Muscle of back (tissue), 11 donors: ENCODE data around the gene PARVA. TPM values are rescaled to one million over a fixed set of nuclear protein-coding genes. Genes with fewer than 3 reads are reported as not detected.

Experiments
- DNase-seq, 3 donors: peaks; one replicate each; pipeline versions ENCODE4 v3.0.0 to v3.0.0-alpha.2; 2013
- polyA plus RNA-seq, 10 donors: library from polyadenylated mRNA; unstranded; fragments of 120-200 nt; gene quantifications; one replicate each; pipeline ENCODE4 v1.2.1, GENCODE V29; 2013; ENCODE audit not compliant: insufficient read length in 10 of 10

The PARVA gene
- polyA plus RNA-seq, 10 donors, result 51.1 to 89.6 (median 67.8) TPM

DNA sequence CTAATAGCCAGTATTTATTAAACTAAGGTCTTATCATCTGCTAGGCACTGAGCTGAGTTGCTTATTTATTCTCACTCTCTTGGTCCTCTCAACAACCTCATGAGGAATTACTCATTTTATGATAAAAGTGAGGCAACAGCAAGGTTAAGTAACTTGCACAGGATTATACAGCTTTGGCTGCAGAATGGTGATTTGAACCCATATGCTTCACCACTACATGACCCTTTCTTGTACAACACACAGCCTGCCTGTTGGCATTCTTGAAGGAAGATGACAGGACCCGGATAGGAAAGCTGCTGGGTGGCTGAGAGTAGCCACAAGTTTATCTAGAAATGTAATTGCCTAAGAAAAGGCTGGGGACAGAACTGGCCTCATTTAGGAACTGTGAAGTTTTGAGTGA is 5.3 kb upstream of the PARVA start:
- DNase-seq, result no peak

DNA sequence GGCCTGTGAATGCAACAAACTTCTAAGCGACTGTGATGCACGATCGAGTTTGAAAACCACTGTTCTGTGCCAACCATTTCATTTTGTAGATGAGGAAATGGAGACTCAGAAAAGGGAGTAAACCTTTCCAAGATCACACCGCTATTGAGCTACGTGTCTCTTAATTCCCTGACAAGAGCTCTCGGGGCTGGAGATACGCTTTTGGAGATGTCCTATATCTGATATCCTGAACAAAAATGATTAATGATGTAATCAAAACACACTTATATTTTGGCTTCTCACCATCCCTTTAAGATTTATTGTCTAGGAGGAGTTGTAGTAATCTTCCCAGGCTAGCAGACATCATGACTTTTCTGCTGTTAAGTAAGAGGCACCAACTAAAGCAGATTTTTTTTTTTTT is 1.7 kb upstream of the PARVA start:
- DNase-seq, result peak in 2 of 3 donors; percentile 20 to 66

DNA sequence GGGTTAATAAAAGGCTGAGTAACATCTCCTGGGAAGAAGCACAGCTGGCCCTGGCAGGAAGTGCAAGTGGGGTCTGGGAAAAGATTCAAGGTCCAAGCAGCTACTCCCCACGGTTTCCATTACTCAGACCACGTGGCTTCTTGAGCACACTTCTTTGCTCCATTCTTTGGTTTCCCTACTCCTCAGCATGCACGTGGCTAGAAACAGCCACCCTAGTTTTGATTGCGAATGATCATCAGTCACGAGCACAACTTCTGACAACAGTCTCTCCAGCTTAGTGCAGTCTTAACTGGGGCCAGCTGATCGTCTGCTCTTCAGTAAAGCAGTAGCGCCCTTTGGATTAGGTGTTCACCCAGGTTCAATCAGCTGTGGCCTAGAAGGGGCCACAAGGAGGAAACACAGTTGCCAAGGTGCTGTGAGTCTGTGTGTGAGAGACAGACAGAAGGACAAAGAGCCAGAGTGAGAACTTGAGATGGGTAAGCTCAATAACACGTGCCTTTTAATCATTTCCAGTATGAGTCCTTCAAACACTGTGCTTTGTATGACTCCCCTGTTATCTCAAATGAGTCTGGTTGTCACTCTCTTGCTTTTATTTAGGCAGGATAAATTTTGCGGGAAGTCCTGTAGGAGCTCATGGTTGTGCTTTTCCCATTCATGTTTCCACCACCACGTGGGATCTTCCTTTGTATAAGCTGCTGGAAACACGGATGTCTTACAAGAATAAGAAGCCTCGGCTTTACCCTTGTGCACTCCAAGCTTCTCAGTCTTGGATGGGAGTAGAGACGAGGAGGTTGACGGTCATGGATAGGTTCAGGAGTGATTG is 901 bp upstream of the PARVA start:
- peak; percentile 79 to 94 (median 86) for DNase-seq

DNA sequence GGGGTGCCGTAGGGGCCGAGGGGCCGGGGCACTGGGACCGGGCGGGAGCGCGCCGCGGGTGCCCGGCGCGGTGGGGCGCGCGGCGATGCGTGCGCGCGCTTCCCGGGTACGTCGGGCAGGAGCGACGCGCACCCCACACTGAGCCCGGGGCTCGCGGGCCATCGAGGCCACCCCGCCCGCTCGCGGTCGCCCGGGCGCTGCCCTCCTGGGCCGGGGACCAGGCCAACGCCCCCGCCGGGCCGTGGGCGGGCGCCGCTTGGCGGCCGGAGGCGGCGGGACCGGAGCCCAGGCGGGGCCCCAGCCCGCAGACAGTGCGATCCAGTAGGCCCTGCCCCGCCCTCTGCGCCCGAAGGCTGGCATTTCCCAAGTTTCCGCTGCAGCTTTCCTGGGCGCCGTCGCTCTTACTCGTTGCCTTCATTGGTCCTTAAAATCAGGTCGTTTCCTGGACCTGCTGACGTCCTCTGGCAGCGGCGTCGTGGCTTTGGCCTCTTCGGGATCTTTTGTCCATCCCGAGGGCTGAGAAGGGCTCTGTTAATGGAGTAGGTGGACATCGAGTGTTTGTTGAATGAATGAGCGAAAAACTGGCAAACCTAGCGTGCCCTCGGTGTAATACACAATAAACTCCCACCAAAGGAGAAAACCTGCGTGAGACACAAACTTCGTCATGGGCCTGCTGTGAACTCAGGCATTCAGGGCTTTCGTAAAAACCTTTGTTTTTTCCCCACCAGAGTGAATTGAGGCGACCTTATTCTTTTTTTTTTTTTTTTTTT is 638 bp downstream of the PARVA start:
- peak; percentile 63 to 89 (median 71) for DNase-seq

DNA sequence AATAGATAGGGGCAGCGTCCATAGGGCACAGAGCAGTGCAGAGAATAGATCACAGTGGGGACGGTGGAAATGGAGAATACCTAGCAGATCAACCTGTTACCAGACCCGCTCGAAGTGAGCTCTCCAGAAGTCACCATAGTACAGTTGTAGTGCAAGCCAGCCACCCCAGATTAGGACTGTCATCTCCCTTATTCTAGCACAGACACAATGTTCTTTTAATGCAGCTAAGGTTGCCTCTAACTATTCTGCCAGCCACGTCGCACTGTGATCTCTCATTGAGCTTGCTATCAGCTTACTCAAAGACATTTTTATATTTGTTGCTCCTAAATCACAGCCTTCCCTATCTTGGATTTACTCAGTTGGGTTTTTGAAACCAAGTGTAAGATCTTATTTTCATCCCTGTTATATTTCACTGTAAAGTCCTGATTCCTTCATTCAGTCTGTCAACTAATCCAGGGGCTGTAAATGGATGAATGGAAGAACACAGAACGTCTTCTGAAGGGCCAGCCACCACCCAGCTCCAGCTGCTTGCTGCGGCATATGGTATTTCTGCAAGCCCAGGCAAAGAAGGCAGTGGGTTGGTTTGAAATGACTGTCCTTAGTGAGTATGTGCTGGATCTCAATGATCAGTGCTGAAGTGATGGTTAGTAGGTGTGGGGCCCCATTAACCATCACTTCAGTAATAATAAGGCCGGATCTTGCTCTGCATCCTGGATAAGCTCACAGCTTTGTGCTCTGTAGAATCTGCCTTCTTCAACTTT is 3.4 kb downstream of the PARVA start:
- DNase-seq, result no peak

DNA sequence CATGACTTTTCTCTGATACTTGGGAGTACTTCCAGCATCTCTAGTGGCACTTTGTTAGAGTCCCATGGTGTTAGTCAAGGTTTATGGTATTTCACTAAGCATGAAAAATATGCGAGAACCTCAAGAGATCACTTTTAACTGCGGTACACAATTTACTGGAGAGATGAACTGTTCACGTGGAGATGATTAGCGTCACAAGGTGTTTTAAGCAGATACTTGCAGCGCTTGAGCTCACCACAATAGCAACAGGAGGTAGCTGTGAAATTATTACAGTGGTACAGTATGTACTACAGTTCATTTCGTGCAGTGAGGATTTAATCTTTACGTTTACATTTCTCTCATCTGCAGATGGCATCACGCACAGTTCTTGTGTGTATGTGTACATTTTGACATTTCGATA is 4.5 kb downstream of the PARVA start:
- DNase-seq, result no peak

DNA sequence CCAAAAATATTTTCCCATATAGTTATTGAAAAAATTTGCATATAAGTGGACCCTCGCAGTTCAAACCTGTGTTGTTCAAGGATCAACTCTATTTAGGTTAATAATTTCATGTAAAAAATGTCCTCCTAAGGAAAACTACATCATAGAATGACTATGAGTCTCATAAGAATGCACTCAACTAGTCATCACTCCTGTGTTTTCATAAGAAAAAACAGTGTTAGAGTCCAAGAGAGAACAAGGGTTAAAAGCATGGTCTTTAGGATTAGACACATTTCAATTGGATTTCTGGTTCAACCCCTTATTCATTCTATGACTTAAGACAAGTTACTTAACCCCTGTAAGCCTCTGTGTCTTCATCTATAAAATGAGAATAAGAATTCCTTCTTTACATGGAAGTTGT is 5.1 kb downstream of the PARVA start:
- no peak for DNase-seq

DNA sequence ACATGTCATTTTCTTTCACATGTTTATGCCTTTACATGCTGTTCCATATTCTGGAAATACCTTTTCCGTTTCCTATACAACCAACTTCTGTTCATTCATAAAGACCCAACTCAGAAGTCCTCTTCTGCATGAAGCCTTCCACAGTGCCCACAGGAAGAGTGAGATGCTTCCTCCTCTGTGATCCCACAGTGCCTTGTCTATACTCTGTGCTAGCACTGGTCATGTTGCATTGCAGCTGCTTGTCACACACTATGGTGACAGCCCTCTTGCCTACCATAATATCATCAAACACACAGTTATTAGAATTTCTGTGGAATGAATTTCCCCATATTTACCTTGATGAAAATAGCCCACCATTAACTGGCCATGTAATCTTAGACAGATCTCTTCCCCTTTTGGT is 8.9 kb downstream of the PARVA start:
- no peak for DNase-seq

DNA sequence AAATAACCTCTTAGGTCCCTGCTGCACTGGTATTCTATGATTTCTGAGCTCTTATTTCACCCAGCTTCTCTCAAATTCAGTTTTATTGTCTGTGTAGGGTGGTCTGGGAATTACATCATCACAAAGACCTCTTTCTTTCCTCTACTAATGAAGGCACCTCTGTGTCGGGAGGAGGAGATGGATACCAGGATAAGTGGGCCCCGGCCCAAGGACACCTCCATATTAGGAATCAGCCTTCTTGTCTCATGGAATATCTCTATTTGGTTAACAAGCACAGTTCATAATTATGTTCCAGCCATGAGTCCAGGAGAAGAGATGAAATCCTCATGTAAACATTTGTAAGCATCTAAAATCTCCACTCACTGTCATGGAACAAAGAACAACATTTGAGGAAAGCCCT is 9.4 kb downstream of the PARVA start:
- no peak for DNase-seq

DNA sequence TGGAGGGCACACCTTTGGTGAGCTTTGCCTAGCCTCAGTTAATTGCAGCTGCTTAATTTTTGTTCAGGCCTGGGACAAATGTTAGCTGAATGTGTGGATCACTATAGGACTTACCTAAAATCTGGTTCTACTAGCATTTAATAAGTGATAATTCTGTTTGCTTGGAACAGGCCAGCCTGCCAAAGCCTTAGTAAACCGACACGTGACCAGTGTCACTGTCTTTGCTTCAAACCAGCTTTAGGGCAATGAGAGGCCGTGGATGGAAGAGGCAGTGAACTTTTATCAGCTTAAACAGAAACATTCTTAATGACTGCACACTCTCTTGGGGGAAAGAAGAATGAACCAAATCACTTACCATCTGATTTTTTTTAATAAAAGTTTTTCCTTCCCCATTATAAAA is 10.8 kb downstream of the PARVA start:
- peak in 1 of 3 donors; percentile 41 for DNase-seq

DNA sequence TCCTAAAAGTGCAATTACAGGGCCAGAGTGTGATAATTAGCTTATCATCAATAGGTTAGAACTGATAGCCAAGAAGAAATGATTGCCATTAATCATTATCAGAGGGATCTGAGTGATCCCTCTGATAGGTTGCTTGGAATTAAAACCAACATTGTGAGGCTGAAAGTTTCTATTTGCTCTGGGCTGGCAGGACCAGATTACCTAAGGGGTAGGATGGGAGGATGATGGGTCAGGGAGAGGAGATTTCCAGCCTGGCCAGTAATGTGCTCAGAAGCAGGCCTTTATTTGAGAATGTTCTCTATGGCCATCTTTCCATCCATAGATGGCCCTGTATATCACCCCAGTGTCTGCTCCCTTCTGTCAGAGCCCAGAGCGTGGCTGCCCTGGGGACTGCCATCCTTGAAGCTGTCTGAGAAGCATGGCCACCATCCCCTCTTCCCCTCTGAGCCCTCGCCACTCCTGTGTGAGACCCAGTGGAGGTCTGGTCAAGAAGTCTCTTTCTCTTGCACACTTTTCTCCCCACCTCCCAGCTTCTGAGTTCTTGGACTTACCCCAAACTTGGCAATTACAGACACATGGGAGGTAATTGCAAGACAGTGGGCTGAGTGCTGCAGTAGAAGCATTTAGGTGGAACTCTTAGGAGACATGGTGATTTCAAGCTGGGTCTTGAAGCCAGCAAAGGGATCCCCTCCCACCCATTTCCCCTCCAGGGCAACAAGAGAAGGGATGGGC is 11.7 kb downstream of the PARVA start:
- DNase-seq, result no peak

DNA sequence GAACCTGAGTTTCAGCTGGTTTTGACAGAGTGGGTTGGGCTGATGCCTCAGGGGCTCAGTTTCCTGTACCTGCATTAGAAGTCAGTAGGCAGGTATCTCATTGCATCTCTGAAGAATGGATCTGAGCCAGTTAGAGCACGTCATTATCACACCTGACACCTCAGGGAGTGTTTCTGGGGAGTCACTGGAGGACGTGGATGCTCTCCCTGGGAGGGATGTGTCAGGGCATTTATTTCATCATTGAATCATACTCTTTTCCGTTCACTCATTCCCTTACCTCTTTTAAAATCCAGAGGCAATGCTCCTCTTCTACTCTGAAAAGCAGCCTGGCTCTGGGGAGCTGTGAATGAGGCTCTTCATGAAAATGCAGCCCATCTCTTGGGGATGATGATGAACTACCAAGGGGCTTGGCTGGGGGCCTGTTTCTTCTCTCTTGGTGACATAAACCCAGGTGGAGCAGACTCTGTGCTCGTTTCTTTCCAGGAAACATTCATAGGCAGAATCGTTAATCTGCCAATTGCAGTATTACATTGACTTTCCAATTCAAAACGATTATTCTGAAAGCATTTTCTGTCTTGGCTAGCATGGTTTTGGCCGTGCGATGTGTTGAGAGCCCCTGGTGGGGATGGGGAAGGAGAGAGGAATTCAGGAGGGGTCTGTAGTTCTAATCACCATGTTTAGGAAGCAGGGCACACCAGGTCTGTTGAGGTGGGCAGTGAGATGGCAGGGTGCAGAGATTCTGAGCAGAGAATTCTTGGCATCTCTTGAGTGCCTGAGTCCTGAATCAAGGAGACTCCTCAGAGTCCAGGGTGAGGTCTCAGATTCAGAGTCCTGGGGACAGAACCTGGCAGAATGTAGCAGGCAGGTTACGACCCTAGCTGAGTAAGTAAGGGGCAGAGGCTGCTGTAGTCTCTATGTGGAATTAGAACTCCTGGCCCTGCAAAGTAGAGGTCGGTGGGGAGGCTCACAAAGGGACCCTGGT is 12.6 kb downstream of the PARVA start:
- DNase-seq, result peak in 1 of 3 donors; percentile 60

DNA sequence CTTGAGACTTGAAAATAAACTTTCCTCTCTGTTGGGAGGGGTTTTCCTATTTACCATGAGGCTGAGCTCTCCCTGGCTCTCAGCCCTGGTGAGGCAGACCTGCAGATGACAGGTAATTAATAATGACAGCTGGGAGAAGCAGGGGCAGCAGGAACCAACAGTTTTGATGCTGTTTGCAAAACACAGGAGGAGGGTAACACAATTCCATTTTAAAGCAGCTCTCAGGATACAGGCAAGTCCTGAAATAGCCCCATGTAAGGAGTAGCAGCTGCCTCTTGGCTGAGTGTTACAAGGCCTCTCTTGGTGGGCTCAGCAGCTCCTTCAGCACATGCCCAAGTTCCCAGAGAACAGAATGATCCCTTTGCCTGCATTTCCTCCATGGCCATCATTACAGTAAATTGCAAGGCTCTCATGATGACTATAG is 13.3 kb downstream of the PARVA start:
- peak in 1 of 3 donors; percentile 26 for DNase-seq

DNA sequence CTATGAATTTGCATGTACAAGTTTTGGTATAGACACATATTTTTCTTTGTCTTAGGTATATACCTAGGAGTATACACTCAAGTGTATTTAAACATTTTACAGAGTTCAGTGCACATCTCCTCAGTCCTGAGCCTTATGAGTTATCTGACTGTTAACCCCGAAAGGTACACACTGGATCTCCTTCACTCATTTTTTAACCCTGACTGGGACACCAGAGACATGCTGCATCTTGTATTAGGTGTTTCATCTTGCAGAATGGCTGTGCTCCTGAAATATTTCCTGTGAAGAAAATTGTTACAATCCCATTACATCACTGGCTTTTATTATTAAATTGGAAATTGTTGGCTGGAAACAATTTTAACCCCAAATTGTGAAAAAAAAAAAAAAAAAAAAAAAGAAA is 15.3 kb downstream of the PARVA start:
- no peak for DNase-seq

DNA sequence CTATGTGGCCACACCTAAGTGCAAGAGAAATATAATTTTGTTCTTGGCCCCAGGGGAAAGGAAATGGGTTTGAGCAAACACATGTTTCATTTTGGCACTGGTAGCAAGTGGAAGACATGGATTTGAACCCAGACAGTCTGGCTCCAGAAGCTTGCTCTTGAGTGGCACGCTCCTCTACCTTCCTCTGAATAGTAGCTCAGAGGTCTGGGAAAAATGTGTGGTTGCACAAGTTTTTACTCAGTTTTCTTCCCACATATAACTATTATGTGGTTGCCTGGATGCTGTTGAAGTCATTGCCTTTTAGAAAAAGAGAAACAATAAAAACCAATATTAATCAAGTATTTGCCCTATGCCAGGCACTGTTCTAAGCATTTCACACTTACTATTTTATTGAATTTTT is 16.3 kb downstream of the PARVA start:
- no peak for DNase-seq

DNA sequence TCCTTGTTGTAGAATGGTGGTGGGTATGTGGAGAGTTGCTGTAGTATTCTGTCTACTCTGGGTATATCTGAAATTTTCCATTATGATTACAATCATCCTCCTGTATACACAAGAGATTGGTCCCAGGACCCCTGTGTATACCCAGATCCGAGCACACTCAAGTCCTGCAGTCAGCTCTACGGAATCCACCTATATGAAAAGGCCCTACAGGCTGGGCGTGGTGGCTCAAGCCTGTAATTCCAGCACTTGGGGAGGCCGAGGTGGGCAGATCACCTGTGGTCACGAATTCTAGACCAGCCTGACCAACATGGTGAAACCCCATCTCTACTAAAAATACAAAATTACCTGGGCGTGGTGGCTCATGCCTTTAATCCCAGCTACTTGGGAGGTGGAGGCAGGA is 17.2 kb downstream of the PARVA start:
- DNase-seq, result no peak

DNA sequence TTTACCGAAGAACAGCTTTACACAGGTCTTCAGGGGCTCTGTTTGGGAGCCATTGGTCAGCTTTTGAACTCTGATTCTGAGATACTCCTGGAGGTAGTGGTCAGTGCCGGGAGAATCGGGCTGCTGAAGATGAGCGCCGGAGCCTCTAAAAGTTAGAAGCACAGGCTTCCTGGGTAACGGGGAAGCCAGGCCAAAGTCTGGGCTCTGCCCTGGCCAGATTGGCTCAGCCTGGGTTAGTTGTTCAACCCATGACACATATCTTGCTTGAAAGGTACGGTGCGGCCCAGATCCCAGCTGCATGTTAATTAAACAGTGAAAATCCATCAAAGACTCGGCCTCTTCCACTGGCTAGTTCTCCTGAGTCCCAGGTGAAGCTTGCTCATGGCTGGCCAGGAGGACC is 18.0 kb downstream of the PARVA start:
- no peak for DNase-seq

DNA sequence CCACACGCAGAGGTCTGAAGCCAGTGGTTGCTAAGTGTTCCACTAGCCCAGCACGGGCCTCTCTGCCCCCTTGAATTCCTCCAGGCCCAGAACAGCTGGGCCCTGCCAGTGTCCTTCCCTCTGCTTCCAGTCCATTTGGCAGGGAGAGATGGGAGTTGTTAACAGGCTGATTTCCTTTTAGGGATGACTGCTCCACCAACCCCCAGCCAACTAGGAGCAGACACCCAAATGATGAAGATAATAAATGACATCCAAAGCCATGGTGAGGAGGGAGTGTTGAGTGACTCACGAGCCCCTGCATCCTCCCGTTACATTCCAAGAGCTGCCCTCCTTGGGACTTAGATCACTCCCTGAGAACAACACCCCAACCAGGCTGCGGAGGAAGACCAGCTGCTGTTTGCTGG is 20.6 kb downstream of the PARVA start:
- peak in 2 of 3 donors; percentile 60 to 94 for DNase-seq

DNA sequence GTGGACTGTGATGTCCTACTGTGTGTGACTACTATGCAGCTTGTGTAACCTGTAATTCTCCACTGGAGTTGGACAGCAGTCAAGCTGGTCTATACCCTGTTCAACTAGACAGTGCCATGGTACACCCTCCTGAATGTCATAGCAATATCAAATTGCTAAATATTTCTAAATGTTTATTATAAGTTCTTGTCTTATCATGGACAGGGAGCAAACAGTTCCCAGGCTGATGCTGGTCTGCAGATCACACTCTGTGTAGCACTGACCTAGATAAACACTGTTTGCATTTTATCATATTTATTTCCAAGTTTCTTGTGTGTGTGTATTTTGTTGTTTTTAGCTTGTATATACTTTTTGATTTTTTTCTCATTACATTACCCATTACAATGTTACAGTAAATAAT is 22.0 kb downstream of the PARVA start:
- no peak for DNase-seq

DNA sequence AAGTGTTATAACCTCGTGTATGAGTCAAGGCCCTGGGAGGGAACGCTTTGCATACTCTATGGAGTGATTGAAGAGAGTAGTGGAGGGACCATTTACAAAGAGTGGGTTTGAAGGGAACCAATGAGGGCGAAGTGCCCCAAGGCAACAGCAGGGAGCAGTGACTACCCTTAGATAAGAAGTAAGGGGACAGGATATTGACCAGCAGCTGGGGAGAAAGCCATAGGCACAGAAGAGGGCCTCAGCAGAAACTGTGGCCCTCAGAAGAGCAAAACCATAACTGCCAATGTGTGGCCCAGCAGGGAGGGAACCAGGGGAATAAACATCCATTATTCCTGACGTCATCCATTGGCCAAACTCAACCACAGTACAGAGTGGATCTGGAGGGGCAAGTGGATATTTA is 24.7 kb downstream of the PARVA start:
- no peak for DNase-seq
